GM06990 (cell line): ENCODE results near the gene USP53.
"Not testable (repeated sequence)": the region's sequence is repeated elsewhere in the genome, so short reads cannot be mapped to it uniquely, and the experiment has no call there.

Experiments used
- DNase-seq: peaks from one replicate; pipeline ENCODE4 v3.0.0-alpha.2; 2011; ENCODE audit not compliant: insufficient read length; ENCODE audit errors: extremely low read depth
- H3K27me3 ChIP-seq: replicated peaks from 2 replicates; pipeline ENCODE4 v1.6.0; 2011; ENCODE audit warnings: low read length; ENCODE audit not compliant: control insufficient read depth, insufficient read depth
- H3K36me3 ChIP-seq: 2 replicates; pipeline ENCODE4 v1.5.1; 2011; ENCODE audit warnings: low read length; ENCODE audit not compliant: control insufficient read depth, insufficient read depth
- H3K4me3 ChIP-seq: replicated peaks from 2 replicates; pipeline ENCODE4 v1.5.1; 2011; ENCODE audit warnings: low read depth, mild to moderate bottlenecking, control low read depth, low read length
- CTCF ChIP-seq: IDR thresholded peaks from 2 replicates; pipeline ENCODE4 v1.5.1; 2011; ENCODE audit warnings: low read length, control low read depth, mild to moderate bottlenecking, inconsistent platforms; ENCODE audit not compliant: insufficient read depth, poor library complexity, severe bottlenecking

USP53 gene

GRCh38 chr4:119261986-119262385, 49.5 kb downstream of the USP53 start:
- no peak overlapping the region for H3K4me3 ChIP-seq

GRCh38 chr4:119264743-119265142, 52.2 kb downstream of the USP53 start:
- DNase-seq: no peak
- Histone ChIP-seq H3K4me3 (no peak overlapping the region), H3K36me3 (no peaks in the 10 kb centered on the region), H3K27me3 (no peaks in the 10 kb centered on the region)
- no peak for TF ChIP-seq CTCF

More at GRCh38 chr4:119261986-119262385, 49.5 kb downstream of the USP53 start:
- Histone ChIP-seq H3K36me3 (no peaks in the 10 kb centered on the region), H3K27me3 (no peaks in the 10 kb centered on the region)
- no peak for DNase-seq
- no peak for TF ChIP-seq CTCF

- TF ChIP-seq CTCF: no peak
- no peaks in the 10 kb centered on the region for H3K27me3 ChIP-seq
- H3K4me3 ChIP-seq: no peak overlapping the region
- DNase-seq: no peak
- no peaks in the 10 kb centered on the region for H3K36me3 ChIP-seq
These were observed 53.6 kb downstream of the USP53 start for GRCh38 chr4:119266153-119266552.

- no peak for DNase-seq
- H3K27me3 ChIP-seq: no peaks in the 10 kb centered on the region
- H3K36me3 ChIP-seq: no peaks in the 10 kb centered on the region
- TF ChIP-seq CTCF: no peak
- no peak overlapping the region for H3K4me3 ChIP-seq
These were observed 56.0 kb downstream of the USP53 start for GRCh38 chr4:119268466-119268865.

GRCh38 chr4:119271361-119272085, 59.0 kb downstream of the USP53 start:
- Histone ChIP-seq H3K27me3 (no peaks in the 10 kb centered on the region), H3K36me3 (no peaks in the 10 kb centered on the region), H3K4me3 (no peak overlapping the region)
- no peak for DNase-seq
- TF ChIP-seq CTCF: no peak

GRCh38 chr4:119279541-119279940, 67.0 kb downstream of the USP53 start:
- H3K27me3 ChIP-seq, H3K4me3 ChIP-seq, DNase-seq, H3K36me3 ChIP-seq: not testable (repeated sequence)

GRCh38 chr4:119279945-119280344, 67.4 kb downstream of the USP53 start:
- DNase-seq, H3K36me3 ChIP-seq, H3K4me3 ChIP-seq, H3K27me3 ChIP-seq: not testable (repeated sequence)
